Kidney (tissue), 14 donors: ENCODE measurements around the gene ARHGAP44. TPM values are rescaled to one million over a fixed set of nuclear protein-coding genes. Genes with fewer than 3 reads are reported as not detected.

ENCODE experiments used
- DNase-seq, 5 donors: peaks; one replicate each; pipeline ENCODE4 v3.0.0-alpha.2; 2013 to 2020
- FAIRE-seq: peaks from 2 replicates; lab custom pipeline; 2012; peaks lifted over from hg19 to GRCh38; lab: Jason Lieb, UNC
- H3K27ac ChIP-seq, 2 donors: one replicate each; pipeline ENCODE4 v1.7.0; 2013; ENCODE audit warnings: low read depth in 2 of 2, low read length in 2 of 2, inconsistent platforms in 1 of 2
- H3K27me3 ChIP-seq: one replicate; pipeline ENCODE4 v1.7.1; 2013; ENCODE audit warnings: low read length, inconsistent platforms; ENCODE audit not compliant: control insufficient read depth, insufficient read depth
- H3K36me3 ChIP-seq, 3 donors: one replicate each; pipeline versions ENCODE4 v1.7.0 to v1.7.1; 2013; ENCODE audit warnings: low read length in 3 of 3, control low read depth in 1 of 3, inconsistent platforms in 1 of 3; ENCODE audit not compliant: insufficient read depth in 3 of 3, control insufficient read depth in 2 of 3
- H3K4me1 ChIP-seq, 3 donors: one replicate each; pipeline versions ENCODE4 v1.7.0 to v1.7.1; 2013; ENCODE audit warnings: low read length in 3 of 3, inconsistent platforms in 1 of 3, low read depth in 1 of 3; ENCODE audit not compliant: control insufficient read depth in 2 of 3, insufficient read depth in 2 of 3
- H3K4me3 ChIP-seq, 3 donors: one replicate each; pipeline versions ENCODE4 v1.7.0 to v1.8.1; 2013; ENCODE audit warnings: low read length in 3 of 3, control low read depth in 1 of 3, inconsistent platforms in 1 of 3
- H3K9ac ChIP-seq, 3 donors: one replicate each; pipeline versions ENCODE4 v1.7.0 to v1.7.1; 2013; ENCODE audit warnings: low read length in 3 of 3, control low read depth in 1 of 3, inconsistent platforms in 1 of 3
- H3K9me3 ChIP-seq, 3 donors: one replicate each; pipeline versions ENCODE4 v1.7.0 to v1.7.1; 2013; ENCODE audit warnings: low read length in 3 of 3, control low read depth in 1 of 3, inconsistent platforms in 1 of 3; ENCODE audit not compliant: control insufficient read depth in 2 of 3, insufficient read depth in 1 of 3
- intact Hi-C: fragments of 100-400 bp; cut with DNase I; formaldehyde crosslinking; loops from one replicate; pipeline ENCODE4 v1.11.1; 2022
- polyA plus RNA-seq: library from polyadenylated mRNA; stranded (reverse); fragments of 350-450 nt; fragmentation: Illumina TruSeq; extraction: RNeasy Lipid Tissue Mini Kit (QIAGEN cat#74804); gene quantifications from one replicate; pipeline ENCODE4 v1.2.3, GENCODE V29; 2014; ENCODE audit warnings: low read depth, low replicate concordance; ENCODE audit not compliant: insufficient read depth
- total RNA-seq: library from RNA; stranded (reverse); fragmentation: NEBNext Ultra II Directional; extraction: Animal tissue kit (Norgen Biotek cat#: 25700); gene quantifications from one replicate; pipeline ENCODE4 v1.2.1, GENCODE V29; 2021
- TF ChIP-seq, protein P1 (sequence below): IDR thresholded peaks from 3 replicates; pipeline ENCODE4 v1.5.1; 2012; ENCODE audit warnings: mild to moderate bottlenecking, moderate library complexity, borderline replicate concordance; ENCODE audit not compliant: insufficient read depth; ENCODE audit errors: extremely low read depth
- donor health status: control.
- donor health status: control.
- donor health status: control.
- donor health status: control.
- donor health status: control.
- donor health status: DM: yes; HTN: yes; CAD: no.
- donor health status: Normal renal cell carcinoma (clear cell type).

Gene ARHGAP44
- total and polyA plus RNA-seq, 2 donors from 2014 or later, result 3.7 to 8.4 TPM

DNA sequence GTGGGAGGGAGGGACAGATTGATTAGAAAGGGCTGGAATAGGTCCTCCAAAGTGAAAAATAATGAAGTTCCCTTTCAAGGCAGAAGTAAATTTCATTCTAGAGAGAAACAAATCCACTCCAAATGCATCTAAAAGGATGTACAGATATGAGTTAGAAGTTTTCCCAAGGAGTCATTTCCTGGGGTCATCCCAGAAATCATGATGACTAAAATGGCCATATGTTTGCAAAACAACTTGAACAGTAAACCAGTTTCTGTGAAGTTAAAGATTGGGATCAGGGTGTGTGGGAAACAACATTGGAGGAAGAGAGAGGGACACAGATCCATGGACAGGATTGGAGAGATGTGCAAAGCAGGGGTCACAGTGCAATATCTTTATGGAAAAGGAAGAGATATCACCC is 32.5 kb upstream of the ARHGAP44 start:
- no peaks in the 10 kb centered on the region for H3K4me1 ChIP-seq
- intact Hi-C loops, result no loop called here
- no peak overlapping the region for H3K9ac ChIP-seq
- no peaks in the 10 kb centered on the region for H3K36me3 ChIP-seq
- no peak for FAIRE-seq
- no peaks in the 10 kb centered on the region for H3K27me3 ChIP-seq
- TF ChIP-seq, protein P1, sequence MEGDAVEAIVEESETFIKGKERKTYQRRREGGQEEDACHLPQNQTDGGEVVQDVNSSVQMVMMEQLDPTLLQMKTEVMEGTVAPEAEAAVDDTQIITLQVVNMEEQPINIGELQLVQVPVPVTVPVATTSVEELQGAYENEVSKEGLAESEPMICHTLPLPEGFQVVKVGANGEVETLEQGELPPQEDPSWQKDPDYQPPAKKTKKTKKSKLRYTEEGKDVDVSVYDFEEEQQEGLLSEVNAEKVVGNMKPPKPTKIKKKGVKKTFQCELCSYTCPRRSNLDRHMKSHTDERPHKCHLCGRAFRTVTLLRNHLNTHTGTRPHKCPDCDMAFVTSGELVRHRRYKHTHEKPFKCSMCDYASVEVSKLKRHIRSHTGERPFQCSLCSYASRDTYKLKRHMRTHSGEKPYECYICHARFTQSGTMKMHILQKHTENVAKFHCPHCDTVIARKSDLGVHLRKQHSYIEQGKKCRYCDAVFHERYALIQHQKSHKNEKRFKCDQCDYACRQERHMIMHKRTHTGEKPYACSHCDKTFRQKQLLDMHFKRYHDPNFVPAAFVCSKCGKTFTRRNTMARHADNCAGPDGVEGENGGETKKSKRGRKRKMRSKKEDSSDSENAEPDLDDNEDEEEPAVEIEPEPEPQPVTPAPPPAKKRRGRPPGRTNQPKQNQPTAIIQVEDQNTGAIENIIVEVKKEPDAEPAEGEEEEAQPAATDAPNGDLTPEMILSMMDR, result no peak
- H3K4me3 ChIP-seq, result no peak overlapping the region
- DNase-seq, result no peak
- H3K27ac ChIP-seq, result no peak overlapping the region
- no peaks in the 10 kb centered on the region for H3K9me3 ChIP-seq

DNA sequence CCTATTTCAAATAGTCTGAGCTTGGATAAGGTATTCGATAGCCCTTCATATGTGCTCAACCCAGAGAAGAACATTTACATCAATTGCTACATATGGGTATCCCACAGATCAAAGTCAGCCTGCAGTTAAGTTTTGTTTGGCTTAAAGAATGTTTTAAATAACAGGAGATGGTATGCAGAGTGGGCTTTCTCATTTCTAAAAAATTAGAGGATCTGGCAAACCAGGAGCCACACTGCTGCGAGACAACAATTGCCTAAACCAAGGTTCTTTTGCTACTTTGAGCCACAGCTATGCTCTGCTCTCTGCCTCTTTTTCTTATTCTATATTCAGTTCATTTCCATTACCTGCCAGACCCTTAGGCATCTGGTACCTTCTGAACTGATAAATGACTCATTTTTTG is 30.2 kb upstream of the ARHGAP44 start:
- H3K27ac ChIP-seq, result no peak overlapping the region
- TF ChIP-seq, protein P1, result no peak
- intact Hi-C loops, result no loop called here

GRCh38 chr17:12765548-12765947 is 23.8 kb upstream of the ARHGAP44 start:
- intact Hi-C loops, result no loop called here
- no peak overlapping the region for H3K9ac ChIP-seq
- no peak overlapping the region for H3K27ac ChIP-seq
- DNase-seq (no peak), FAIRE-seq (no peak)
- no peak overlapping the region for H3K4me3 ChIP-seq
- H3K36me3 ChIP-seq, result no peaks in the 10 kb centered on the region
- no peaks in the 10 kb centered on the region for H3K27me3 ChIP-seq
- no peaks in the 10 kb centered on the region for H3K9me3 ChIP-seq
- TF ChIP-seq, protein P1, result no peak
- no peaks in the 10 kb centered on the region for H3K4me1 ChIP-seq

More for the DNA sequence above, 30.2 kb upstream of the ARHGAP44 start:
- Histone ChIP-seq H3K4me3 (no peak overlapping the region), H3K27me3 (no peaks in the 10 kb centered on the region), H3K4me1 (no peaks in the 10 kb centered on the region), H3K9me3 (no peaks in the 10 kb centered on the region), H3K9ac (no peak overlapping the region), H3K36me3 (no peaks in the 10 kb centered on the region)
- DNase-seq (no peak), FAIRE-seq (no peak)

DNA sequence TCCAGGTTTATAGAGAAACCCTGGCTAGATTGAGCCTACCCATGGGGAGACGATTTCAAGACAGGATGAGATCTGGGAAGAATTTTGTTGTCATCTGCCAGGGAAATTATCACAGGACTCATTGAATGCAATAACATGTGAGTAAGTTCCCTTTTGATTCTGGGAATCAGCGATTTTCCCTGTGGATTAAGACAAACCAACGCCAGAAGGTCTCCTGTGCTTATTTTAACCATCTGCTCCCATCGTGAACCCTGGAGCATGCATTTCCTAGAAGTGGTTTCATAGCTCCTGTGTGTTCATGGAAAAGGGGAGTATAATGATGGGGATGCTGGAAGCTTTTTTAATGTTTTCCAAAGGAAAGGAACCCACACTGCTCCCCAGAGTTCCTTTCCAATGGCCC is 21.0 kb upstream of the ARHGAP44 start:
- intact Hi-C loops, result no loop called here
- H3K4me3 ChIP-seq, result no peak overlapping the region
- no peaks in the 10 kb centered on the region for H3K4me1 ChIP-seq
- no peaks in the 10 kb centered on the region for H3K9me3 ChIP-seq
- H3K27ac ChIP-seq, result no peak overlapping the region
- no peaks in the 10 kb centered on the region for H3K27me3 ChIP-seq
- no peak overlapping the region for H3K9ac ChIP-seq
- FAIRE-seq, result no peak
- DNase-seq, result no peak
- H3K36me3 ChIP-seq, result no peaks in the 10 kb centered on the region
- TF ChIP-seq, protein P1, result no peak
